ENCODE measurements around the gene ITGB3BP. TPM values are rescaled to one million over a fixed set of nuclear protein-coding genes. Genes with fewer than 3 reads are reported as not detected.

ITGB3BP gene
- total and polyA plus RNA-seq, 2 donors from 2014 or later, result 27.2 to 29.1 TPM

GRCh38 chr1:63569068-63569467 is 46.0 kb upstream of the ITGB3BP start:
- no peak overlapping the region for H3K9ac ChIP-seq (ENCODE audit: low read length in 3 of 3)
- no peak overlapping the region for H3K4me3 ChIP-seq (ENCODE audit: low read length in 3 of 3)
- intact Hi-C loops (cut with DNase I), result no loop called here
- TF ChIP-seq CTCF (IDR thresholded peaks at IDR 0.05; ENCODE audit: borderline replicate concordance, extremely low read depth, insufficient read depth), result no peak
- no peaks in the 10 kb centered on the region for H3K9me3 ChIP-seq (ENCODE audit: control insufficient read depth in 2 of 3, insufficient read depth in 1 of 3, low read length in 3 of 3)
- no peak overlapping the region for H3K27ac ChIP-seq (ENCODE audit: low read depth in 2 of 2, low read length in 2 of 2)
- DNase-seq, result no peak
- no peaks in the 10 kb centered on the region for H3K27me3 ChIP-seq (ENCODE audit: control insufficient read depth, insufficient read depth, low read length)
- H3K36me3 ChIP-seq (ENCODE audit: control insufficient read depth in 2 of 3, insufficient read depth in 3 of 3, low read length in 3 of 3), result peaks cover 0 to 4% (median 0%) of the 10 kb centered on the region in 3 donors
- H3K4me1 ChIP-seq (ENCODE audit: control insufficient read depth in 2 of 3, insufficient read depth in 2 of 3, low read depth in 1 of 3, low read length in 3 of 3), result no peaks in the 10 kb centered on the region
- no peak for FAIRE-seq

- TF ChIP-seq CTCF (IDR thresholded peaks at IDR 0.05; ENCODE audit: borderline replicate concordance, extremely low read depth, insufficient read depth), result no peak
- H3K27ac ChIP-seq (ENCODE audit: low read depth in 2 of 2, low read length in 2 of 2), result no peak overlapping the region
- DNase-seq (no peak), FAIRE-seq (no peak)
- H3K9me3 ChIP-seq (ENCODE audit: control insufficient read depth in 2 of 3, insufficient read depth in 1 of 3, low read length in 3 of 3), result no peaks in the 10 kb centered on the region
- peaks cover 0 to 4% (median 0%) of the 10 kb centered on the region in 3 donors for H3K36me3 ChIP-seq (ENCODE audit: control insufficient read depth in 2 of 3, insufficient read depth in 3 of 3, low read length in 3 of 3)
- H3K27me3 ChIP-seq (ENCODE audit: control insufficient read depth, insufficient read depth, low read length), result no peaks in the 10 kb centered on the region
- H3K9ac ChIP-seq (ENCODE audit: low read length in 3 of 3), result no peak overlapping the region
- H3K4me3 ChIP-seq (ENCODE audit: low read length in 3 of 3), result no peak overlapping the region
- no peaks in the 10 kb centered on the region for H3K4me1 ChIP-seq (ENCODE audit: control insufficient read depth in 2 of 3, insufficient read depth in 2 of 3, low read depth in 1 of 3, low read length in 3 of 3)
- intact Hi-C loops (cut with DNase I), result no loop called here
Measured at GRCh38 chr1:63563745-63564144, 40.7 kb upstream of the ITGB3BP start.

- intact Hi-C loops (cut with DNase I), result no loop called here
- Histone ChIP-seq H3K27me3 (ENCODE audit: control insufficient read depth, insufficient read depth, low read length) (no peaks in the 10 kb centered on the region), H3K9ac (ENCODE audit: low read length in 3 of 3) (no peak overlapping the region), H3K4me1 (ENCODE audit: control insufficient read depth in 2 of 3, insufficient read depth in 2 of 3, low read depth in 1 of 3, low read length in 3 of 3) (no peaks in the 10 kb centered on the region), H3K9me3 (ENCODE audit: control insufficient read depth in 2 of 3, insufficient read depth in 1 of 3, low read length in 3 of 3) (no peaks in the 10 kb centered on the region), H3K27ac (ENCODE audit: low read depth in 2 of 2, low read length in 2 of 2) (no peak overlapping the region), H3K4me3 (ENCODE audit: low read length in 3 of 3) (no peak overlapping the region), H3K36me3 (ENCODE audit: control insufficient read depth in 2 of 3, insufficient read depth in 3 of 3, low read length in 3 of 3) (peaks cover 0 to 2% (median 0%) of the 10 kb centered on the region in 3 donors)
- no peak for DNase-seq
- no peak for FAIRE-seq
- TF ChIP-seq CTCF (IDR thresholded peaks at IDR 0.05; ENCODE audit: borderline replicate concordance, extremely low read depth, insufficient read depth), result no peak
Measured at GRCh38 chr1:63559357-63559756, 36.3 kb upstream of the ITGB3BP start.

- Histone ChIP-seq H3K9ac (ENCODE audit: low read length in 3 of 3) (no peak overlapping the region), H3K27me3 (ENCODE audit: control insufficient read depth, insufficient read depth, low read length) (no peaks in the 10 kb centered on the region), H3K27ac (ENCODE audit: low read depth in 2 of 2, low read length in 2 of 2) (no peak overlapping the region), H3K4me3 (ENCODE audit: low read length in 3 of 3) (no peak overlapping the region), H3K9me3 (ENCODE audit: control insufficient read depth in 2 of 3, insufficient read depth in 1 of 3, low read length in 3 of 3) (no peaks in the 10 kb centered on the region), H3K36me3 (ENCODE audit: control insufficient read depth in 2 of 3, insufficient read depth in 3 of 3, low read length in 3 of 3) (no peaks in the 10 kb centered on the region), H3K4me1 (ENCODE audit: control insufficient read depth in 2 of 3, insufficient read depth in 2 of 3, low read depth in 1 of 3, low read length in 3 of 3) (no peaks in the 10 kb centered on the region)
- peak; percentile 76 for FAIRE-seq
- intact Hi-C loops (cut with DNase I), result no loop called here
- DNase-seq, result peak in 2 of 5 donors; percentile 34 to 50
- peak; percentile 38 for TF ChIP-seq CTCF (IDR thresholded peaks at IDR 0.05; ENCODE audit: borderline replicate concordance, extremely low read depth, insufficient read depth)
Measured at GRCh38 chr1:63557365-63557987, 34.5 kb upstream of the ITGB3BP start.
